HFF-Myc (cell line): Measurements from ENCODE around the gene MDM2.
A peak's percentile ranks its signal among the peaks of the same experiment; 100 is the strongest.
"Not testable (repeated sequence)": the region's sequence is repeated elsewhere in the genome, so short reads cannot be mapped to it uniquely, and the experiment has no call there.

Source experiments
- DNase-seq: peaks from one replicate; pipeline ENCODE4 v3.0.0-alpha.2; 2011; ENCODE audit warnings: low read depth; ENCODE audit errors: extremely low read depth
- H3K4me3 ChIP-seq: replicated peaks from 2 replicates; pipeline ENCODE4 v1.5.1; 2011; ENCODE audit warnings: low read depth, mild to moderate bottlenecking, control low read depth, low read length
- TF ChIP-seq, protein P1 (sequence below): IDR thresholded peaks from 2 replicates; pipeline ENCODE4 v1.5.1; 2012; ENCODE audit warnings: mild to moderate bottlenecking, low read depth, low read length, control low read depth; ENCODE audit errors: missing control alignments

The MDM2 gene

GRCh38 chr12:68813242-68813593 lies 5.2 kb downstream of the MDM2 start:
- peak overlapping the region; percentile 96 for H3K4me3 ChIP-seq
- TF ChIP-seq, protein P1, sequence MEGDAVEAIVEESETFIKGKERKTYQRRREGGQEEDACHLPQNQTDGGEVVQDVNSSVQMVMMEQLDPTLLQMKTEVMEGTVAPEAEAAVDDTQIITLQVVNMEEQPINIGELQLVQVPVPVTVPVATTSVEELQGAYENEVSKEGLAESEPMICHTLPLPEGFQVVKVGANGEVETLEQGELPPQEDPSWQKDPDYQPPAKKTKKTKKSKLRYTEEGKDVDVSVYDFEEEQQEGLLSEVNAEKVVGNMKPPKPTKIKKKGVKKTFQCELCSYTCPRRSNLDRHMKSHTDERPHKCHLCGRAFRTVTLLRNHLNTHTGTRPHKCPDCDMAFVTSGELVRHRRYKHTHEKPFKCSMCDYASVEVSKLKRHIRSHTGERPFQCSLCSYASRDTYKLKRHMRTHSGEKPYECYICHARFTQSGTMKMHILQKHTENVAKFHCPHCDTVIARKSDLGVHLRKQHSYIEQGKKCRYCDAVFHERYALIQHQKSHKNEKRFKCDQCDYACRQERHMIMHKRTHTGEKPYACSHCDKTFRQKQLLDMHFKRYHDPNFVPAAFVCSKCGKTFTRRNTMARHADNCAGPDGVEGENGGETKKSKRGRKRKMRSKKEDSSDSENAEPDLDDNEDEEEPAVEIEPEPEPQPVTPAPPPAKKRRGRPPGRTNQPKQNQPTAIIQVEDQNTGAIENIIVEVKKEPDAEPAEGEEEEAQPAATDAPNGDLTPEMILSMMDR, result no peak
- no peak for DNase-seq

DNA sequence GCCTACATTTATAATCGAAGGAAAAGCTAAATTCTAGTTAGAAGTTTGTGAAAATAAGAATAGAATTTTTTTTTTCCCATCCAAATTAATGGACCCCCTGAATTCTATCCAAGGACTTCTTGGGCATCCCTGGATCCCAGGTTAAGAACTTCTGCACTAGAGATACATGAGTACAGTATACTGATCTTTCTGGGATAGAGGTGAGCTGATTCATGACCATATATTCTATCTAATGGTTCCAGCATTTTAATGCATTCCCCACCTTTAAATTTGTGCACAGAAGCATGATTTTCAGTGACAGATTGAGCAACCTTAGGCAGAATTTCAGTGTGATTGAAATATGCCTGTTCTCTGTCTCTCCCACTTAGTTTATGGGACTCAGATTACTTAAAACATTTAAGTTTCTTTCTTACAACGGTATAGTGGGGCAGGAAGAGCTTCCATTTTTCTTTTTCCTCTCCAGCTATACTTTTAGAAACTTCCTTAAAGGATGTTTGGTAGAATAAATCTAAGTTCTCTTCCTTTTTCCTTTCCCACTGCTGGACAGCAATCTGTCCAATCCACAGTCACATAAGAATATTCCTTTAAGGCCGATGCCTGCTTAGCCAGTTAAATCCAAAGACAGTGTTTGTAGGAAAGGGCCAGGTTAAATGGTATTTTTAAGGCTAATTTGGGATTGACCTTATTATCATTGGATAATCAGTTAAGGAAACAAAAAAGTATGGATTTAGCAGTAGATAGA lies 6.7 kb downstream of the MDM2 start:
- H3K4me3 ChIP-seq, result peak overlapping the region; percentile 25; the same call in 1 of the 2 replicates
- DNase-seq, result no peak
- TF ChIP-seq, protein P1, result no peak

GRCh38 chr12:68815232-68815927 lies 7.4 kb downstream of the MDM2 start:
- TF ChIP-seq, protein P1, result no peak
- no peak for DNase-seq
- peak overlapping the region; percentile 25; the same call in 1 of the 2 replicates for H3K4me3 ChIP-seq

GRCh38 chr12:68815928-68816800 lies 8.2 kb downstream of the MDM2 start:
- no peak for DNase-seq
- H3K4me3 ChIP-seq, result no peak overlapping the region
- TF ChIP-seq, protein P1, result no peak

DNA sequence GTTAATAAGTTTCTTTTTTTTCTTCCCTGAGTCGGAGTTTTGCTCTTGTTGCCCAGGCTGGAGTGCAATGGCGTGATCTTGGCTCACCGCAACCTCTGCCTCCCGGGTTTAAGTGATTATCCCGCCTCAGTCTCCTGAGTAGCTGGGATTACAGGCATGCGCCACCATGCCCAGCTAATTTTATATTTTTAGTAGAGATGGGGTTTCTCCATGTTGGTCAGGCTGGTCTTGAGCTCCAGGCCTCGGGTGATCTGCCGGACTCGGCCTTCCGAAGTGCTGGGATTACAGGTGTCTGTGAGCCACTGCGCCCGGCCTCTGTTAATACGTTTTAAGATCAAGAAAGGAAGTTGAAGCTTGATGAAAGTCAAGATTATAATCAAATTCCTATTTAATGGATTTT lies 11.5 kb downstream of the MDM2 start:
- not testable (repeated sequence) for H3K4me3 ChIP-seq, DNase-seq

DNA sequence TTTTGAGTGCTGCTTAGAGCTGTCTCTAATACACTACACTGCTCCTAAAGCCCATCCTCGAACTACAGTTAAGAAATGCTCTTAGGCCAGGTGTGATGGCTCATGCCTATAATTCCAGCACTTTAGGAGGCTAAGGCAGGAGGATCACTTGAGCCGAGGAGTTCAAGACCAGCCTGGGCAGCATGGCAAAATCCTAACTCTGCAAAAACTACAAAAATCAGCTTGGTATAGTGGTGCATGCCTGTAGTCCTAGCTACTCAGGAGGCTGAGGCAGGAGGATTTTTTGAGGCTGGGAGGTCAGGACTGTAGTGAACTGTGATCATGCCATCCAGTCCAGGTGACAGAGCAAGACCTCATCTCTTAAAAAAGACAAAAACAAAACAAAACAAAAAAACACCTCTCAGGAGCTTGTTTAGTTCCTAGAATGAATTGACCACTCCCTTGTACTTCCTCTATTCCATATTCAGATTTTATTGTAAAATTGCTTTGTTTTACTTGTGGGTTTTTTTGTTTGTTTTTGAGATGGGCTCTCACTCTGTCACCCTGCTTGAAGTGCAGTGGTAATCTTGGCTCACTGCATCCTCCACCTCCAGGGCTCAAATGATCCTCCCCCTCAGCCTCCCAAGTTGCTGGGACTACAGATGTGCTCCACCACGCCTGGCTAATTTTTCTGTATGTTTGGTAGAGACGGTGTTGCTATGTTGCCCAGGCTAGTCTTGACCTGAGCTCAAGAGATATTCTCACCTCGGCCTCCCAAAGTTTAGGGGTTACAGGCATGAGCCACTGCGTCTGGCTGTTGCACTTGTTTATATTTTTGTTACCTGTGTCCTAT lies 13.6 kb downstream of the MDM2 start:
- DNase-seq, result no peak
- H3K4me3 ChIP-seq, result no peak overlapping the region
- TF ChIP-seq, protein P1, result no peak
